D721Med (cell line): ENCODE data around the gene CDHR2.

Experiments used
- DNase-seq: peaks from one replicate; pipeline ENCODE4 v3.0.0; 2011; ENCODE audit warnings: low spot score; ENCODE audit not compliant: insufficient read length
- FAIRE-seq: peaks from 2 replicates; lab custom pipeline; 2011; peaks lifted over from hg19 to GRCh38; lab: Jason Lieb, UNC
- TF ChIP-seq, protein P1 (sequence below): IDR thresholded peaks from 2 replicates; pipeline ENCODE4 v1.5.1; 2012; ENCODE audit warnings: mild to moderate bottlenecking, control low read depth; ENCODE audit not compliant: insufficient read depth; ENCODE audit errors: missing control alignments

The CDHR2 gene

GRCh38 chr5:176631383-176632200 is 82.5 kb downstream of the CDHR2 start:
- TF ChIP-seq, protein P1, sequence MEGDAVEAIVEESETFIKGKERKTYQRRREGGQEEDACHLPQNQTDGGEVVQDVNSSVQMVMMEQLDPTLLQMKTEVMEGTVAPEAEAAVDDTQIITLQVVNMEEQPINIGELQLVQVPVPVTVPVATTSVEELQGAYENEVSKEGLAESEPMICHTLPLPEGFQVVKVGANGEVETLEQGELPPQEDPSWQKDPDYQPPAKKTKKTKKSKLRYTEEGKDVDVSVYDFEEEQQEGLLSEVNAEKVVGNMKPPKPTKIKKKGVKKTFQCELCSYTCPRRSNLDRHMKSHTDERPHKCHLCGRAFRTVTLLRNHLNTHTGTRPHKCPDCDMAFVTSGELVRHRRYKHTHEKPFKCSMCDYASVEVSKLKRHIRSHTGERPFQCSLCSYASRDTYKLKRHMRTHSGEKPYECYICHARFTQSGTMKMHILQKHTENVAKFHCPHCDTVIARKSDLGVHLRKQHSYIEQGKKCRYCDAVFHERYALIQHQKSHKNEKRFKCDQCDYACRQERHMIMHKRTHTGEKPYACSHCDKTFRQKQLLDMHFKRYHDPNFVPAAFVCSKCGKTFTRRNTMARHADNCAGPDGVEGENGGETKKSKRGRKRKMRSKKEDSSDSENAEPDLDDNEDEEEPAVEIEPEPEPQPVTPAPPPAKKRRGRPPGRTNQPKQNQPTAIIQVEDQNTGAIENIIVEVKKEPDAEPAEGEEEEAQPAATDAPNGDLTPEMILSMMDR, result no peak
- FAIRE-seq (no peak), DNase-seq (no peak)

GRCh38 chr5:176632745-176633144 is 83.6 kb downstream of the CDHR2 start:
- DNase-seq, result no peak
- no peak for FAIRE-seq
- TF ChIP-seq, protein P1, result no peak

GRCh38 chr5:176633598-176633997 is 84.5 kb downstream of the CDHR2 start:
- TF ChIP-seq, protein P1, result no peak
- DNase-seq (no peak), FAIRE-seq (no peak)

- TF ChIP-seq, protein P1, result no peak
- FAIRE-seq (no peak), DNase-seq (no peak)
Observed at GRCh38 chr5:176636426-176636825, 87.3 kb downstream of the CDHR2 start.

GRCh38 chr5:176637556-176637955 is 88.4 kb downstream of the CDHR2 start:
- FAIRE-seq (no peak), DNase-seq (no peak)
- TF ChIP-seq, protein P1, result no peak

DNA sequence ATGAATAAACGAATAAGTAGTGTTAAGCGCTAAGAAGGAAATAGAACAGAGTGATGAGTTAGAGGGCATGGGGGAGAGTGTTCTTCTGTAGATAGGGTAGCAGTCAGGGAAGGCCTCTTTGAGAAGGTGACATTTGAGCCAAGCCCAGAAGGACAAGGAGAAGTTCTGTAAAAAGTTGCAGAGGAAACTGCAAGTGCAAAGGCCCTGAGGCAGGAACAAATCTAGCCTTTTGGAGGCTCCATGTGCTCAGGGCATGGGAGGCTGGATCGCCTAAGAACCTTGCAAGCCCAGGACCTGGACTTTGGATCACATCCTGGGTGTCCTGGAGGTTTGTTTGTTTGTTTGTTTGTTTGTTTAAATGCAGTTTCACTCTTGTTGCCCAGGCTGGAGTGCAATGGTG is 89.3 kb downstream of the CDHR2 start:
- TF ChIP-seq, protein P1, result no peak
- DNase-seq (no peak), FAIRE-seq (no peak)

- DNase-seq (no peak), FAIRE-seq (no peak)
- TF ChIP-seq, protein P1, result no peak
Observed at GRCh38 chr5:176639208-176639607, 90.1 kb downstream of the CDHR2 start.
